GM12878 (cell line): Measurements from ENCODE around the gene CDH4. TPM values are rescaled to one million over a fixed set of nuclear protein-coding genes. Genes with fewer than 3 reads are reported as not detected.

Source experiments
- ATAC-seq: fragments of 200-7000 bp; cut with Tn5 transposase; 3 replicates; pipeline ENCODE4 v1.9.1; 2020; ENCODE audit warnings: mild to moderate bottlenecking, moderate library complexity
- BruUV-seq: library from RNA; stranded (reverse); fragments of 400-500 nt; replicated peaks from 2 replicates; lab custom pipeline; 2021; lab: Mats Ljungman, UMichigan
- CTCF ChIA-PET: fragments of 300-600 bp; sonication (Branson Sonifier 250); formaldehyde crosslinking; extraction: SDS; loops from one replicate; lab custom pipeline; 2021; ENCODE audit warnings: inconsistent platforms; lab: Yijun Ruan, JAX
- POLR2A ChIA-PET: fragments of 350-600 bp; formaldehyde crosslinking; extraction: SDS; loops from one replicate; lab custom pipeline; 2021; ENCODE audit warnings: inconsistent platforms; lab: Charles Lee
- RAD21 ChIA-PET: fragments of 300-600 bp; sonication (Branson Sonifier 250); formaldehyde crosslinking; loops from one replicate; lab custom pipeline; 2023; ENCODE audit warnings: antibody characterized with exemption; ENCODE audit not compliant: unreplicated experiment; lab: Charles Lee
- SMC1A ChIA-PET: fragments of 300-600 bp; sonication (Branson Sonifier 250); formaldehyde crosslinking; loops from one replicate; lab custom pipeline; 2023; ENCODE audit not compliant: unreplicated experiment, uncharacterized antibody; lab: Charles Lee
- DNase-seq: peaks from one replicate; pipeline ENCODE4 v3.0.0-alpha.2; 2011; ENCODE audit warnings: low read depth, low spot score
- FAIRE-seq: peaks from 3 replicates; lab custom pipeline; 2011; peaks lifted over from hg19 to GRCh38; lab: Jason Lieb, UNC
- H2AFZ ChIP-seq: 2 replicates; pipeline ENCODE4 v1.6.0; 2011; ENCODE audit warnings: low read depth, low read length, control low read depth; ENCODE audit not compliant: control insufficient read depth
- H3K27ac ChIP-seq: 2 replicates; pipeline ENCODE4 v1.5.1; 2011; ENCODE audit warnings: control low read depth; ENCODE audit not compliant: control insufficient read depth, insufficient read depth
- H3K27me3 ChIP-seq, 2 experiments: replicated peaks in 1 of 2; 2 replicates each; pipeline versions ENCODE4 v1.6.0 to v1.6.1; 2011; ENCODE audit warnings: low read length in 1 of 2; ENCODE audit not compliant: control insufficient read depth in 2 of 2, insufficient read depth in 2 of 2
- H3K36me3 ChIP-seq, 2 experiments: 2 replicates each; pipeline ENCODE4 v1.5.1; 2011; ENCODE audit warnings: low read length in 1 of 2; ENCODE audit not compliant: control insufficient read depth in 2 of 2, insufficient read depth in 2 of 2
- H3K4me1 ChIP-seq: 2 replicates; pipeline ENCODE4 v1.6.1; 2011; ENCODE audit warnings: mild to moderate bottlenecking, low read length, moderate library complexity, mixed read lengths; ENCODE audit not compliant: control insufficient read depth, insufficient read depth
- H3K4me2 ChIP-seq: 2 replicates; pipeline ENCODE4 v1.6.0; 2011; ENCODE audit warnings: control low read depth; ENCODE audit not compliant: control insufficient read depth, insufficient read depth
- H3K4me3 ChIP-seq: fragments of 200-600 bp; sonication (generic); 2 replicates; pipeline ENCODE4 v1.5.1; 2016
- H3K79me2 ChIP-seq: 2 replicates; pipeline ENCODE4 v1.6.0; 2011; ENCODE audit warnings: low read length; ENCODE audit not compliant: control insufficient read depth, insufficient read depth
- H3K9ac ChIP-seq: 2 replicates; pipeline ENCODE4 v1.8.0; 2011; ENCODE audit warnings: low read length, control low read depth, mixed read lengths; ENCODE audit not compliant: control insufficient read depth, insufficient read depth
- H3K9me3 ChIP-seq: replicated peaks from 3 replicates; pipeline ENCODE4 v1.5.1; 2011; ENCODE audit warnings: mild to moderate bottlenecking, low read length; ENCODE audit not compliant: control insufficient read depth, insufficient read depth
- H4K20me1 ChIP-seq: 2 replicates; pipeline ENCODE4 v1.6.0; 2011; ENCODE audit not compliant: control insufficient read depth, insufficient read depth
- ASH2L ChIP-seq: fragments of 300-600, 200-600 bp; sonication (generic); IDR thresholded peaks from 2 replicates; pipeline ENCODE4 v1.6.1; 2017; ENCODE audit warnings: low read depth, mild to moderate bottlenecking, borderline replicate concordance
- ATF7 ChIP-seq: fragments of 450-650 bp; IDR thresholded peaks from 2 replicates; pipeline ENCODE4 v1.6.1; 2016; ENCODE audit warnings: low read depth, mild to moderate bottlenecking
- E2F4 ChIP-seq: IDR thresholded peaks from 2 replicates; pipeline ENCODE4 v1.6.1; 2012; ENCODE audit warnings: low read depth, low read length, improper control_type of control experiment
- EED ChIP-seq: sonication (generic); IDR thresholded peaks from 2 replicates; pipeline ENCODE4 v1.6.1; 2016; ENCODE audit warnings: antibody characterized with exemption, low read depth
- ESRRA ChIP-seq: IDR thresholded peaks from 2 replicates; pipeline ENCODE4 v1.6.1; 2012; ENCODE audit warnings: mild to moderate bottlenecking, low read length, improper control_type of control experiment
- FOXM1 ChIP-seq: IDR thresholded peaks from 2 replicates; pipeline ENCODE4 v1.6.1; 2012; ENCODE audit warnings: low read depth, mild to moderate bottlenecking, inconsistent platforms, low read length, moderate library complexity
- GATAD2B ChIP-seq: fragments of 450-650 bp; conservative IDR thresholded peaks from 2 replicates; pipeline ENCODE4 v1.6.1; 2017; ENCODE audit warnings: low read depth, mild to moderate bottlenecking, moderate library complexity
- HDAC6 ChIP-seq: fragments of 200-600 bp; sonication (generic); IDR thresholded peaks from one replicate; pipeline ENCODE4 v1.8.0; 2017; ENCODE audit warnings: antibody characterized with exemption; ENCODE audit not compliant: unreplicated experiment
- LARP7 ChIP-seq: fragments of 450-650 bp; IDR thresholded peaks from 2 replicates; pipeline ENCODE4 v1.6.1; 2017; ENCODE audit warnings: mild to moderate bottlenecking
- RB1 ChIP-seq: fragments of 450-650 bp; formaldehyde crosslinking; IDR thresholded peaks from 2 replicates; pipeline ENCODE4 v1.6.1; 2017; ENCODE audit warnings: mild to moderate bottlenecking, borderline replicate concordance
- RELB ChIP-seq: fragments of 450-650 bp; IDR thresholded peaks from 2 replicates; pipeline ENCODE4 v1.6.1; 2017; ENCODE audit warnings: low read depth, mild to moderate bottlenecking, moderate library complexity
- SKIL ChIP-seq: fragments of 450-650 bp; IDR thresholded peaks from 2 replicates; pipeline ENCODE4 v1.6.1; 2017; ENCODE audit warnings: mild to moderate bottlenecking, low read depth, inconsistent platforms; ENCODE audit not compliant: poor library complexity, severe bottlenecking
- YBX1 ChIP-seq: fragments of 450-650 bp; IDR thresholded peaks from 2 replicates; pipeline ENCODE4 v1.6.1; 2016; ENCODE audit warnings: antibody characterized with exemption
- ZNF274 ChIP-seq: IDR thresholded peaks from one replicate; pipeline ENCODE4 v1.8.0; 2011; ENCODE audit not compliant: insufficient read length, insufficient read depth
- ZNF687 ChIP-seq: fragments of 450-650 bp; IDR thresholded peaks from 2 replicates; pipeline ENCODE4 v1.6.1; 2017; ENCODE audit warnings: mild to moderate bottlenecking, moderate library complexity
- WGBS: methylation state at CpG from one replicate; pipeline ENCODE4 v1.1.6; 2016; ENCODE audit warnings: low lambda C conversion rate; ENCODE audit not compliant: insufficient replicate concordance, insufficient coverage; ENCODE audit errors: missing lambda C conversion rate; 5-methylcytosine and 5-hydroxymethylcytosine counted together
- in situ Hi-C: fragments of 300-500 bp; cut with MboI; formaldehyde crosslinking; loops from 9 replicates; pipeline ENCODE4 v1.14.3; 2018; ENCODE audit warnings: mixed read lengths
- intact Hi-C: fragments of 100-400 bp; cut with micrococcal nuclease; formaldehyde crosslinking; loops from one replicate; pipeline ENCODE4 v1.14.2; 2022; ENCODE audit not compliant: unreplicated experiment
- polyA plus RNA-seq, 11 experiments: library from polyadenylated mRNA; depleted of rRNA in 4 of 11; unstranded in 6 of 11; stranded (reverse) in 5 of 11; fragments of >200 nt; fragmentation: Nextera tagmentation in 4 of 11; fragmentation: Illumina TruSeq in 1 of 11; extraction: Ambion mirVana in 4 of 11; extraction: Trizol in 1 of 11; gene quantifications; 1 replicate in 1 of 11; 2 replicates in 10 of 11; pipeline versions ENCODE4 v1.2.1 to v1.2.3, GENCODE V29; 2011 to 2016; ENCODE audit warnings: inconsistent platforms in 2 of 11, missing spikeins in 2 of 11, low read depth in 1 of 11
- total RNA-seq, 4 experiments: library from RNA; depleted of rRNA in 3 of 4; stranded (reverse); fragments of >200 nt in 3 of 4; fragmentation: Illumina TruSeq in 1 of 4; extraction: Trizol in 1 of 4; gene quantifications; 2 replicates each; pipeline versions ENCODE4 v1.2.1 to v1.2.3, GENCODE V29; 2013 to 2021

CDH4 gene
- total and polyA plus RNA-seq, 10 of the 15 experiments (the other 5 are each of a cell fraction or from before 2014, with no cell fraction given): not detected

- TF ChIP-seq ZNF274 (no peak), ZNF687 (no peak), RELB (no peak), HDAC6 (no peak), ATF7 (no peak), EED (no peak)
These were observed 560.9 kb downstream of the CDH4 start (continued) for GRCh38 chr20:61812845-61813485.

GRCh38 chr20:61813791-61814190 lies 561.7 kb downstream of the CDH4 start:
- no peak for DNase-seq
- intact Hi-C loops (no loop called here), in situ Hi-C loops (no loop called here)
- Histone ChIP-seq H3K27ac (no peak overlapping the region), H2AFZ (no peak overlapping the region), H3K36me3 (no peaks in the 10 kb centered on the region), H4K20me1 (no peaks in the 10 kb centered on the region), H3K27me3 (no peaks in the 10 kb centered on the region; a peak in 1 of 4 replicates), H3K4me3 (no peak overlapping the region), H3K4me1 (no peaks in the 10 kb centered on the region), H3K9me3 (no peaks in the 10 kb centered on the region), H3K79me2 (no peaks in the 10 kb centered on the region), H3K9ac (no peak overlapping the region), H3K4me2 (no peak overlapping the region)
- no TSS peak for BruUV-seq
- CTCF ChIA-PET: no interaction called here
- no peak for ATAC-seq
- 14% methylated on average over 7 of the region's 7 CpGs for WGBS
- POLR2A ChIA-PET: no interaction called here
- no peak for FAIRE-seq
- RAD21 ChIA-PET: no interaction called here
- SMC1A ChIA-PET: no interaction called here
- TF ChIP-seq LARP7: no peak
- no peak for TF ChIP-seq E2F4
- TF ChIP-seq RB1: no peak
- no peak for TF ChIP-seq SKIL
- TF ChIP-seq ESRRA: no peak
- no peak for TF ChIP-seq GATAD2B
- no peak for TF ChIP-seq YBX1
- no peak for TF ChIP-seq ASH2L
- no peak for TF ChIP-seq FOXM1
